NCI-H524 treated with DMSO at 0.1 percent for 48 hours (cell line): Measurements from ENCODE around the gene BAG5.

ENCODE experiments used
- DNase-seq: peaks from one replicate; lab custom pipeline; 2025; lab: John Stamatoyannopoulos, UW

The BAG5 gene

GRCh38 chr14:103563844-103564505, 1.5 kb upstream of the BAG5 start:
- DNase-seq: no peak

- no peak for DNase-seq
These were observed 766 bp upstream of the BAG5 start for GRCh38 chr14:103563226-103563620.

- DNase-seq: no peak
These were observed 353 bp downstream of the BAG5 start for GRCh38 chr14:103562179-103562428.

GRCh38 chr14:103561381-103562178, 877 bp downstream of the BAG5 start:
- DNase-seq: no peak

- no peak for DNase-seq
These were observed 1.8 kb downstream of the BAG5 start for GRCh38 chr14:103560691-103561090.

- no peak for DNase-seq
These were observed 2.7 kb downstream of the BAG5 start for GRCh38 chr14:103559766-103560165.

GRCh38 chr14:103558071-103558882, 4.2 kb downstream of the BAG5 start:
- no peak for DNase-seq

- DNase-seq: no peak
These were observed 5.3 kb downstream of the BAG5 start for GRCh38 chr14:103556946-103557758.

- no peak for DNase-seq
These were observed 6.7 kb downstream of the BAG5 start for GRCh38 chr14:103555559-103556337.

- no peak for DNase-seq
These were observed 9.6 kb downstream of the BAG5 start for GRCh38 chr14:103552846-103553210.

GRCh38 chr14:103552011-103552845, 10.2 kb downstream of the BAG5 start:
- no peak for DNase-seq

GRCh38 chr14:103551338-103551762, 11.1 kb downstream of the BAG5 start:
- no peak for DNase-seq

GRCh38 chr14:103550451-103551337, 11.8 kb downstream of the BAG5 start:
- no peak for DNase-seq

- DNase-seq: no peak
These were observed 12.8 kb downstream of the BAG5 start for GRCh38 chr14:103549361-103550311.

- DNase-seq: no peak
These were observed 13.8 kb downstream of the BAG5 start for GRCh38 chr14:103548463-103549351.

GRCh38 chr14:103547941-103548462, 14.5 kb downstream of the BAG5 start:
- DNase-seq: no peak

- no peak for DNase-seq
These were observed 15.0 kb downstream of the BAG5 start for GRCh38 chr14:103547455-103547940.
